ENCODE data around the gene RAB22A.

Gene RAB22A

DNA sequence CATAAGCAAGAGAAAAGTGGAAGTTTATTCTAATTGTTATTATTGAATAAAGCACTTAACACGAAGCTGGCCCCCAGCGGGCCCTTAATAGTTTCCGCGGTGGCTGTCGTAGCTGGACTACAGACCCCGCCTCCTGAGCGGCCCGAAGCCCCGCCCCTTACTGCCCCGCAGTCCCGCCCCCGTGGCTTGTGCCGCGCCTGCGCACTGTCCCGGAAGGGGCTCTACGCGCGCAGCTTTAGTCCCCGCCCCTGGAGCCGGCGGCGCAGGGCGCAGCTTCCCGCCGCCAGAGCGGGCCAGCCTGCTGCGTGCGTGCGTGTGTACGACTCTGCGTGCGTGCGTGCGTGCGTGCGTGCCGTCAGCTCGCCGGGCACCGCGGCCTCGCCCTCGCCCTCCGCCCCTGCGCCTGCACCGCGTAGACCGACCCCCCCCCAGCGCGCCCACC is 79.4 kb downstream of the RAB22A start, which contains the start of gene VAPB (continued):
- no peak for TF ChIP-seq ZFP3 (CRISPR knock-in tag; IDR thresholded peaks at IDR 0.05)

DNA sequence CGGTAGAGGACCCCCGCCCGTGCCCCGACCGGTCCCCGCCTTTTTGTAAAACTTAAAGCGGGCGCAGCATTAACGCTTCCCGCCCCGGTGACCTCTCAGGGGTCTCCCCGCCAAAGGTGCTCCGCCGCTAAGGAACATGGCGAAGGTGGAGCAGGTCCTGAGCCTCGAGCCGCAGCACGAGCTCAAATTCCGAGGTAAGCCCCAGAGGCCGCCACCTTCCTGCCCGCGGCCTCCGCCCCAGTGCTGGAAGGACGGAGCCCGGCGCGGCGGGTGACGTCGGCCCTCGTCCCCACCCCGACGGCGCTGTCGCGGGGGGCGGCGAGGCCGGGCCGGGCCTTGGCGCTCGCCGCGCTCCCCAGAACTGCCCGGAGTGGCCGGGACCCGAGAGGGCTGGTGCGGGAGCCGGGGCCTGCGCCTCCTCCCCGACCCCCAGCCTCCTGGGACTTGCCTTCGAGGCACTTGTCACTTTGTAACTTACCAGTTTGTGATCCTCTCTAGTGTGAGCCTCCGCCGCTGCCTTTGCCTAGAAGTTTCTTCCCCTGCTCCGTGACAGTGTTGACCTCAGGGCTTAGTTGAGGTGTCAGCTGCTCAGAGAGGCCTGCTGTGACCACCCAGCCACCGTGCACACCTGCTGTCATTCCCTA is 79.9 kb downstream of the RAB22A start:
- no peak for TF ChIP-seq TCF4 (CRISPR knock-in tag; IDR thresholded peaks at IDR 0.05; ENCODE audit: borderline replicate concordance)
- TF ChIP-seq, protein P1, sequence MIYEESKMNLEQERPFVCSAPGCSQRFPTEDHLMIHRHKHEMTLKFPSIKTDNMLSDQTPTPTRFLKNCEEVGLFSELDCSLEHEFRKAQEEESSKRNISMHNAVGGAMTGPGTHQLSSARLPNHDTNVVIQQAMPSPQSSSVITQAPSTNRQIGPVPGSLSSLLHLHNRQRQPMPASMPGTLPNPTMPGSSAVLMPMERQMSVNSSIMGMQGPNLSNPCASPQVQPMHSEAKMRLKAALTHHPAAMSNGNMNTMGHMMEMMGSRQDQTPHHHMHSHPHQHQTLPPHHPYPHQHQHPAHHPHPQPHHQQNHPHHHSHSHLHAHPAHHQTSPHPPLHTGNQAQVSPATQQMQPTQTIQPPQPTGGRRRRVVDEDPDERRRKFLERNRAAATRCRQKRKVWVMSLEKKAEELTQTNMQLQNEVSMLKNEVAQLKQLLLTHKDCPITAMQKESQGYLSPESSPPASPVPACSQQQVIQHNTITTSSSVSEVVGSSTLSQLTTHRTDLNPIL (CRISPR knock-in tag; IDR thresholded peaks at IDR 0.05; ENCODE audit: low read depth) = no peak
- peak; percentile 64 for ATAC-seq

DNA sequence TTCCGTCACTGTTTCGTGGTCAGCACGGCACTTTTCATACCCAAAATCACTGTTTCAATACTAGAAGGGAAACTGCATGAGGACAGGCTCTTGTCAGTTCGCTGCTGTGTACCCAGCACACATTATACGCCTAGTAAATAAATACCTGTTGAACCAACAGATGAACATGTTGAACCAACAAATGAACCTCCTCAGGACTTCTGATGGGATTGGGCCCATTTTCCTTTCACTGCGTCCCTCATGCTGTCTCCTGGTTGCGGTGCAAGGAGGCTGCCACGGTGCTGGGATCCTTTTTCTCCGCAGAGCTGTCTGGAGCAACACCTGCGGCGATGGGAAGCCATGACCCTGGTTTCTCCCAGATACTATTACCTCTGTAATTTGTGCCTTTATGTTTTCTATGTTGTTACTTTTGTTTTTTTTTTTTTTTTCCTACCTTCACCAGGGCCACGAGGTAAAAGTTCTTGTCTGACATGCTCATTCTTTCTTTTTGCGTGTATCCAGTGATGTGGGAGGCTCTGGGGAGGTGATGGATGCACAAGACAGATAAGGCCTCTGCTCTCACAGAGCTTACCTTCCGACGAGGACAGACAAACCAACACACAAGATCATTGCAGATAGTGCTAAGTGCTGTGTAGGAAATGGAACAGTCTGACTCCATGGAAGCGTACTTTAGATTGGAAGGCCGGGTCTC is 80.6 kb downstream of the RAB22A start:
- ATAC-seq = no peak
- TF ChIP-seq ZFP3 (CRISPR knock-in tag; IDR thresholded peaks at IDR 0.05) (no peak), CSDC2 (CRISPR knock-in tag; IDR thresholded peaks at IDR 0.05) (no peak), TOX (CRISPR knock-in tag; IDR thresholded peaks at IDR 0.05; ENCODE audit: borderline replicate concordance) (no peak), ESRRG (CRISPR knock-in tag; IDR thresholded peaks at IDR 0.05) (no peak), ZC3H10 (CRISPR knock-in tag; IDR thresholded peaks at IDR 0.05) (no peak), RARB (CRISPR knock-in tag; IDR thresholded peaks at IDR 0.05) (no peak), ZNF70 (CRISPR knock-in tag; IDR thresholded peaks at IDR 0.05) (no peak), TCF4 (CRISPR knock-in tag; IDR thresholded peaks at IDR 0.05; ENCODE audit: borderline replicate concordance) (no peak), ARNTL (CRISPR knock-in tag; IDR thresholded peaks at IDR 0.05; ENCODE audit: borderline replicate concordance, low read depth) (no peak), ISL1 (CRISPR knock-in tag; IDR thresholded peaks at IDR 0.05) (no peak), ZNF565 (CRISPR knock-in tag; conservative IDR thresholded peaks at IDR 0.05; ENCODE audit: low read depth) (no peak), PPARA (CRISPR knock-in tag; IDR thresholded peaks at IDR 0.05; ENCODE audit: borderline replicate concordance) (no peak), BACH2 (CRISPR knock-in tag; IDR thresholded peaks at IDR 0.05; ENCODE audit: borderline replicate concordance) (no peak), OSR1 (CRISPR knock-in tag; IDR thresholded peaks at IDR 0.05) (no peak), GLIS3 (CRISPR knock-in tag; IDR thresholded peaks at IDR 0.05) (no peak)
- TF ChIP-seq, protein P2, sequence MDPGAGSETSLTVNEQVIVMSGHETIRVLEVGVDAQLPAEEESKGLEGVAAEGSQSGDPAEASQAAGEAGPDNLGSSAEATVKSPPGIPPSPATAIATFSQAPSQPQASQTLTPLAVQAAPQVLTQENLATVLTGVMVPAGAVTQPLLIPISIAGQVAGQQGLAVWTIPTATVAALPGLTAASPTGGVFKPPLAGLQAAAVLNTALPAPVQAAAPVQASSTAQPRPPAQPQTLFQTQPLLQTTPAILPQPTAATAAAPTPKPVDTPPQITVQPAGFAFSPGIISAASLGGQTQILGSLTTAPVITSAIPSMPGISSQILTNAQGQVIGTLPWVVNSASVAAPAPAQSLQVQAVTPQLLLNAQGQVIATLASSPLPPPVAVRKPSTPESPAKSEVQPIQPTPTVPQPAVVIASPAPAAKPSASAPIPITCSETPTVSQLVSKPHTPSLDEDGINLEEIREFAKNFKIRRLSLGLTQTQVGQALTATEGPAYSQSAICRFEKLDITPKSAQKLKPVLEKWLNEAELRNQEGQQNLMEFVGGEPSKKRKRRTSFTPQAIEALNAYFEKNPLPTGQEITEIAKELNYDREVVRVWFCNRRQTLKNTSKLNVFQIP (CRISPR knock-in tag; IDR thresholded peaks at IDR 0.05; ENCODE audit: borderline replicate concordance, low read depth) = no peak
- TF ChIP-seq, protein P3, sequence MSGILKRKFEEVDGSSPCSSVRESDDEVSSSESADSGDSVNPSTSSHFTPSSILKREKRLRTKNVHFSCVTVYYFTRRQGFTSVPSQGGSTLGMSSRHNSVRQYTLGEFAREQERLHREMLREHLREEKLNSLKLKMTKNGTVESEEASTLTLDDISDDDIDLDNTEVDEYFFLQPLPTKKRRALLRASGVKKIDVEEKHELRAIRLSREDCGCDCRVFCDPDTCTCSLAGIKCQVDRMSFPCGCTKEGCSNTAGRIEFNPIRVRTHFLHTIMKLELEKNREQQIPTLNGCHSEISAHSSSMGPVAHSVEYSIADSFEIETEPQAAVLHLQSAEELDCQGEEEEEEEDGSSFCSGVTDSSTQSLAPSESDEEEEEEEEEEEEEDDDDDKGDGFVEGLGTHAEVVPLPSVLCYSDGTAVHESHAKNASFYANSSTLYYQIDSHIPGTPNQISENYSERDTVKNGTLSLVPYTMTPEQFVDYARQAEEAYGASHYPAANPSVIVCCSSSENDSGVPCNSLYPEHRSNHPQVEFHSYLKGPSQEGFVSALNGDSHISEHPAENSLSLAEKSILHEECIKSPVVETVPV (CRISPR knock-in tag; IDR thresholded peaks at IDR 0.05) = no peak
- TF ChIP-seq, protein P4, sequence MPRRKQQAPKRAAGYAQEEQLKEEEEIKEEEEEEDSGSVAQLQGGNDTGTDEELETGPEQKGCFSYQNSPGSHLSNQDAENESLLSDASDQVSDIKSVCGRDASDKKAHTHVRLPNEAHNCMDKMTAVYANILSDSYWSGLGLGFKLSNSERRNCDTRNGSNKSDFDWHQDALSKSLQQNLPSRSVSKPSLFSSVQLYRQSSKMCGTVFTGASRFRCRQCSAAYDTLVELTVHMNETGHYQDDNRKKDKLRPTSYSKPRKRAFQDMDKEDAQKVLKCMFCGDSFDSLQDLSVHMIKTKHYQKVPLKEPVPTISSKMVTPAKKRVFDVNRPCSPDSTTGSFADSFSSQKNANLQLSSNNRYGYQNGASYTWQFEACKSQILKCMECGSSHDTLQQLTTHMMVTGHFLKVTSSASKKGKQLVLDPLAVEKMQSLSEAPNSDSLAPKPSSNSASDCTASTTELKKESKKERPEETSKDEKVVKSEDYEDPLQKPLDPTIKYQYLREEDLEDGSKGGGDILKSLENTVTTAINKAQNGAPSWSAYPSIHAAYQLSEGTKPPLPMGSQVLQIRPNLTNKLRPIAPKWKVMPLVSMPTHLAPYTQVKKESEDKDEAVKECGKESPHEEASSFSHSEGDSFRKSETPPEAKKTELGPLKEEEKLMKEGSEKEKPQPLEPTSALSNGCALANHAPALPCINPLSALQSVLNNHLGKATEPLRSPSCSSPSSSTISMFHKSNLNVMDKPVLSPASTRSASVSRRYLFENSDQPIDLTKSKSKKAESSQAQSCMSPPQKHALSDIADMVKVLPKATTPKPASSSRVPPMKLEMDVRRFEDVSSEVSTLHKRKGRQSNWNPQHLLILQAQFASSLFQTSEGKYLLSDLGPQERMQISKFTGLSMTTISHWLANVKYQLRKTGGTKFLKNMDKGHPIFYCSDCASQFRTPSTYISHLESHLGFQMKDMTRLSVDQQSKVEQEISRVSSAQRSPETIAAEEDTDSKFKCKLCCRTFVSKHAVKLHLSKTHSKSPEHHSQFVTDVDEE (CRISPR knock-in tag; IDR thresholded peaks at IDR 0.05) = no peak
- TF ChIP-seq, protein P5, sequence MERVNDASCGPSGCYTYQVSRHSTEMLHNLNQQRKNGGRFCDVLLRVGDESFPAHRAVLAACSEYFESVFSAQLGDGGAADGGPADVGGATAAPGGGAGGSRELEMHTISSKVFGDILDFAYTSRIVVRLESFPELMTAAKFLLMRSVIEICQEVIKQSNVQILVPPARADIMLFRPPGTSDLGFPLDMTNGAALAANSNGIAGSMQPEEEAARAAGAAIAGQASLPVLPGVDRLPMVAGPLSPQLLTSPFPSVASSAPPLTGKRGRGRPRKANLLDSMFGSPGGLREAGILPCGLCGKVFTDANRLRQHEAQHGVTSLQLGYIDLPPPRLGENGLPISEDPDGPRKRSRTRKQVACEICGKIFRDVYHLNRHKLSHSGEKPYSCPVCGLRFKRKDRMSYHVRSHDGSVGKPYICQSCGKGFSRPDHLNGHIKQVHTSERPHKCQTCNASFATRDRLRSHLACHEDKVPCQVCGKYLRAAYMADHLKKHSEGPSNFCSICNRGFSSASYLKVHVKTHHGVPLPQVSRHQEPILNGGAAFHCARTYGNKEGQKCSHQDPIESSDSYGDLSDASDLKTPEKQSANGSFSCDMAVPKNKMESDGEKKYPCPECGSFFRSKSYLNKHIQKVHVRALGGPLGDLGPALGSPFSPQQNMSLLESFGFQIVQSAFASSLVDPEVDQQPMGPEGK (CRISPR knock-in tag; IDR thresholded peaks at IDR 0.05; ENCODE audit: borderline replicate concordance) = no peak
- TF ChIP-seq, protein P1 (CRISPR knock-in tag; IDR thresholded peaks at IDR 0.05; ENCODE audit: low read depth) = no peak

Data from SK-N-SH treated with all-trans-retinoic acid at 6 μM for 48 hours (cell line).